Glutamatergic neuron (in vitro differentiated cells): ENCODE measurements around the gene TMCC2. TPM values are rescaled to one million over a fixed set of nuclear protein-coding genes. Genes with fewer than 3 reads are reported as not detected.
A peak's percentile ranks its signal among the peaks of the same experiment; 100 is the strongest.

Experiments used
- DNase-seq: peaks from one replicate; pipeline ENCODE4 v3.0.0; 2022
- H3K27ac Mint-ChIP-seq: one replicate; pipeline ENCODE4 v1.8.0; 2020; ENCODE audit warnings: mild to moderate bottlenecking, mixed read lengths, inconsistent platforms; ENCODE audit not compliant: unreplicated experiment
- H3K27me3 Mint-ChIP-seq: one replicate; pipeline ENCODE4 v1.8.0; 2020; ENCODE audit warnings: mild to moderate bottlenecking, moderate library complexity, mixed read lengths, inconsistent platforms; ENCODE audit not compliant: unreplicated experiment
- H3K36me3 Mint-ChIP-seq: one replicate; pipeline ENCODE4 v1.8.0; 2020; ENCODE audit warnings: mild to moderate bottlenecking, mixed read lengths, inconsistent platforms; ENCODE audit not compliant: unreplicated experiment
- H3K4me1 Mint-ChIP-seq: one replicate; pipeline ENCODE4 v1.8.0; 2020; ENCODE audit warnings: mild to moderate bottlenecking, low read depth, mixed read lengths, inconsistent platforms; ENCODE audit not compliant: unreplicated experiment
- H3K4me3 Mint-ChIP-seq: one replicate; pipeline ENCODE4 v1.8.0; 2020; ENCODE audit warnings: mild to moderate bottlenecking, mixed read lengths, inconsistent platforms; ENCODE audit not compliant: unreplicated experiment
- H3K9me3 Mint-ChIP-seq: one replicate; pipeline ENCODE4 v1.8.0; 2020; ENCODE audit warnings: mild to moderate bottlenecking, moderate library complexity, mixed read lengths, inconsistent platforms; ENCODE audit not compliant: unreplicated experiment
- CTCF ChIP-seq: fragments of 200-600 bp; sonication (generic); IDR thresholded peaks from one replicate; pipeline ENCODE4 v1.5.0; 2021; ENCODE audit not compliant: partially characterized antibody, unreplicated experiment
- total RNA-seq: library from RNA; stranded (reverse); fragmentation: NEBNext Ultra II Directional; extraction: Animal tissue kit (Norgen Biotek cat#: 25700); gene quantifications from one replicate; pipeline ENCODE4 v1.2.1, GENCODE V29; 2021; ENCODE audit not compliant: unreplicated experiment

TMCC2 gene
- total RNA-seq, 1 donor from 2014 or later, result 80.1 TPM

DNA sequence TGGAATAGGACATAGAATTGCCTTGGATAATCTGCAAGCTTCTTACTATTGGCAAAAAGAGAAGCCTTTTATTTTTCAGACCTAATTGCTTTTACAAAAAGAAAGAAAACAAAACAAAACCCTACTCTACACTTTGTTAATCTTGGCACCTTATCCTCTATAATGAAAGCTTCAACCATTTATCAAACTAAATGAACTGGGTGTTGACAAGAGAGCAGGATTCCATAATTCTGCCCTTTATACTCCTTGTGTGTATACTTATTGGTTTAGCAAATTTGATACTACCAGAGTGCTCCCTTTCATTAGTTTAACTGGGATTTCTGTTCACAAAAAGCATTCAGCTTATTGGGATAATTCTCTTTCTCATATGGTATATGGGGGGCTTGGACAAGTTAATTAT, 3.0 kb upstream of the TMCC2 start:
- no peak for TF ChIP-seq CTCF
- H3K9me3 Mint-ChIP-seq, result peaks cover 3% of the 10 kb centered on the region
- DNase-seq, result no peak
- no peak overlapping the region for H3K4me3 Mint-ChIP-seq
- H3K27ac Mint-ChIP-seq, result no peak overlapping the region
- H3K36me3 Mint-ChIP-seq, result no peaks in the 10 kb centered on the region
- H3K27me3 Mint-ChIP-seq, result peaks cover 3% of the 10 kb centered on the region
- peaks cover 7% of the 10 kb centered on the region for H3K4me1 Mint-ChIP-seq

- no peak for DNase-seq
- H3K9me3 Mint-ChIP-seq, result peaks cover 3% of the 10 kb centered on the region
- H3K4me1 Mint-ChIP-seq, result peaks cover 17% of the 10 kb centered on the region
- H3K27me3 Mint-ChIP-seq, result peaks cover 3% of the 10 kb centered on the region
- H3K36me3 Mint-ChIP-seq, result no peaks in the 10 kb centered on the region
- no peak overlapping the region for H3K27ac Mint-ChIP-seq
- no peak for TF ChIP-seq CTCF
- peak overlapping the region; percentile 5 for H3K4me3 Mint-ChIP-seq
These were observed 1.6 kb upstream of the TMCC2 start for GRCh38 chr1:205225901-205226765.

- Mint-ChIP-seq H3K9me3 (no peaks in the 10 kb centered on the region), H3K27ac (no peak overlapping the region), H3K27me3 (peaks cover 3% of the 10 kb centered on the region), H3K4me1 (peaks cover 17% of the 10 kb centered on the region), H3K36me3 (no peaks in the 10 kb centered on the region), H3K4me3 (peak overlapping the region; percentile 77)
- DNase-seq, result no peak
- no peak for TF ChIP-seq CTCF
These were observed 720 bp upstream of the TMCC2 start for GRCh38 chr1:205226868-205227583.

- no peak for TF ChIP-seq CTCF
- Mint-ChIP-seq H3K4me1 (peaks cover 17% of the 10 kb centered on the region), H3K27ac (no peak overlapping the region), H3K36me3 (no peaks in the 10 kb centered on the region), H3K4me3 (peak overlapping the region; percentile 98), H3K27me3 (peaks cover 3% of the 10 kb centered on the region), H3K9me3 (no peaks in the 10 kb centered on the region)
- DNase-seq, result no peak
These were observed 361 bp downstream of the TMCC2 start for GRCh38 chr1:205228093-205228521.
